ENCODE results near the gene TSPAN14. TPM values are rescaled to one million over a fixed set of nuclear protein-coding genes. Genes with fewer than 3 reads are reported as not detected.
A peak's percentile ranks its signal among the peaks of the same experiment; 100 is the strongest.
"Not testable (repeated sequence)": the region's sequence is repeated elsewhere in the genome, so short reads cannot be mapped to it uniquely, and the experiment has no call there.

Gene TSPAN14
- total RNA-seq, 1 donor from 2014 or later = 38.7 TPM

GRCh38 chr10:80463868-80464267, 9.8 kb downstream of the TSPAN14 start:
- ATAC-seq (no peak), DNase-seq (ENCODE audit: missing footprints) (no peak)

GRCh38 chr10:80464557-80465450, 10.7 kb downstream of the TSPAN14 start:
- ATAC-seq (peak; percentile 15), DNase-seq (ENCODE audit: missing footprints) (no peak)
- intact Hi-C loops (cut with DNase I) = no loop called here

More at GRCh38 chr10:80463868-80464267, 9.8 kb downstream of the TSPAN14 start:
- intact Hi-C loops (cut with DNase I) = no loop called here

- intact Hi-C loops (cut with DNase I) = no loop called here
Measured at GRCh38 chr10:80465451-80465835, 11.3 kb downstream of the TSPAN14 start.

GRCh38 chr10:80465839-80466590, 11.9 kb downstream of the TSPAN14 start:
- intact Hi-C loops (cut with DNase I) = no loop called here
- ATAC-seq (no peak), DNase-seq (ENCODE audit: missing footprints) (no peak)

More at GRCh38 chr10:80465451-80465835, 11.3 kb downstream of the TSPAN14 start:
- no peak for DNase-seq (ENCODE audit: missing footprints)
- no peak for ATAC-seq

- intact Hi-C loops (cut with DNase I) = no loop called here
- ATAC-seq (no peak), DNase-seq (ENCODE audit: missing footprints) (no peak)
Measured at GRCh38 chr10:80466724-80467326, 12.7 kb downstream of the TSPAN14 start.

- DNase-seq (ENCODE audit: missing footprints) = peak; percentile 84
- peak; percentile 67 for ATAC-seq
- intact Hi-C loops (cut with DNase I) = no loop called here
Measured at GRCh38 chr10:80468002-80468401, 13.9 kb downstream of the TSPAN14 start.

GRCh38 chr10:80468806-80469421, 14.8 kb downstream of the TSPAN14 start:
- intact Hi-C loops (cut with DNase I) = no loop called here
- DNase-seq (ENCODE audit: missing footprints) (no peak), ATAC-seq (no peak)

GRCh38 chr10:80470266-80470665, 16.2 kb downstream of the TSPAN14 start:
- intact Hi-C loops (cut with DNase I) = no loop called here
- DNase-seq (ENCODE audit: missing footprints) (no peak), ATAC-seq (no peak)

- ATAC-seq (no peak), DNase-seq (ENCODE audit: missing footprints) (no peak)
- intact Hi-C loops (cut with DNase I) = no loop called here
Measured at GRCh38 chr10:80471001-80471400, 16.9 kb downstream of the TSPAN14 start.

GRCh38 chr10:80471715-80472233, 17.7 kb downstream of the TSPAN14 start:
- intact Hi-C loops (cut with DNase I) = no loop called here
- DNase-seq (ENCODE audit: missing footprints) (no peak), ATAC-seq (no peak)

GRCh38 chr10:80472234-80473095, 18.4 kb downstream of the TSPAN14 start:
- DNase-seq (ENCODE audit: missing footprints) (no peak), ATAC-seq (no peak)
- intact Hi-C loops (cut with DNase I) = no loop called here

GRCh38 chr10:80473096-80473657, 19.1 kb downstream of the TSPAN14 start:
- DNase-seq (ENCODE audit: missing footprints) (no peak), ATAC-seq (no peak)
- intact Hi-C loops (cut with DNase I) = no loop called here

- ATAC-seq (no peak), DNase-seq (ENCODE audit: missing footprints) (no peak)
- intact Hi-C loops (cut with DNase I) = loop anchor here (2.0 kb wide), 1 partner anchor 23 kb away; no protein-coding TSS in a partner anchor
Measured at GRCh38 chr10:80473692-80474596, 19.8 kb downstream of the TSPAN14 start.

GRCh38 chr10:80474597-80474910, 20.4 kb downstream of the TSPAN14 start:
- intact Hi-C loops (cut with DNase I) = loop anchor here (2.0 kb wide), 1 partner anchor 22 kb away; no protein-coding TSS in a partner anchor
- DNase-seq (ENCODE audit: missing footprints) (no peak), ATAC-seq (peak; percentile 49)

GRCh38 chr10:80474941-80475340, 20.8 kb downstream of the TSPAN14 start:
- no peak for DNase-seq (ENCODE audit: missing footprints)

GRCh38 chr10:80475641-80476040, 21.5 kb downstream of the TSPAN14 start:
- intact Hi-C loops (cut with DNase I) = loop anchor here (2.0 kb wide), 1 partner anchor 21 kb away; no protein-coding TSS in a partner anchor
- DNase-seq (ENCODE audit: missing footprints); ATAC-seq: not testable (repeated sequence)

More at GRCh38 chr10:80474941-80475340, 20.8 kb downstream of the TSPAN14 start:
- peak; percentile 56 for ATAC-seq
- intact Hi-C loops (cut with DNase I) = loop anchor here (2.0 kb wide), 1 partner anchor 22 kb away; no protein-coding TSS in a partner anchor
